HG03025 (cell line): Measurements from ENCODE around the gene C1QTNF7.

Experiments used
- ATAC-seq: cut with Tn5 transposase; IDR thresholded peaks from one replicate; pipeline ENCODE4 v1.9.1; 2021; ENCODE audit warnings: mild to moderate bottlenecking, moderate library complexity; ENCODE audit not compliant: unreplicated experiment, low FRiP score

Gene C1QTNF7

DNA sequence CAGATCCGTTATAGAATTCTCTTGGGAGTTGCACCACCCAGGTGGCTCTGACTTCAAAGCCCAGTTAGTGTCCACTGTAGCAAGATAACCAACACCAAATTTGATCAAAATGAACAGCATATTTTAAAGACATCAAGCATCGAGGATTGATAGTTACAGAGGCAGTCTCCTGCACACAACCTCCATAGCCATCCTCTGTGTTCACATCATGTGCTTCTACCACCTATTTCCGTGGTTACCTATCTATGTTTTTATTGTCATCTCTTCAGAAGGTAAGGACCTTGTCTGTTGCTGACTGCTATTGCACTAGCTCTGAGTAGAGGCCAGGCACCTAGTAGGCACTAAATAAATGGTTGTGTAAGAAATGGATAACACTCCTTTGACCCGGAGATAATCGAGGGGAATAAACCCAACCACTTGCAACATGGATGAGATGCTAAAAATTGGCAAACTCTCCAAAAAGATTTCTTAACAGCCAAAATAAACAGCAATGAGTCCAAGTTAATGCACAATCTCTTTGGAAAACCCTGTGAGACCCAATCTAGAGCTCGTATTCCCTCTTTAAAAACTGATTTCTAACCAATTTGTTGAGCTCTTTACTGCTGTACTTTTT, 14.7 kb upstream of the C1QTNF7 start:
- ATAC-seq = no peak

GRCh38 chr4:15413623-15414019, 14.2 kb upstream of the C1QTNF7 start:
- no peak for ATAC-seq

- no peak for ATAC-seq
Measured at GRCh38 chr4:15414551-15415091, 13.2 kb upstream of the C1QTNF7 start.

GRCh38 chr4:15416357-15417232, 11.2 kb upstream of the C1QTNF7 start:
- no peak for ATAC-seq

DNA sequence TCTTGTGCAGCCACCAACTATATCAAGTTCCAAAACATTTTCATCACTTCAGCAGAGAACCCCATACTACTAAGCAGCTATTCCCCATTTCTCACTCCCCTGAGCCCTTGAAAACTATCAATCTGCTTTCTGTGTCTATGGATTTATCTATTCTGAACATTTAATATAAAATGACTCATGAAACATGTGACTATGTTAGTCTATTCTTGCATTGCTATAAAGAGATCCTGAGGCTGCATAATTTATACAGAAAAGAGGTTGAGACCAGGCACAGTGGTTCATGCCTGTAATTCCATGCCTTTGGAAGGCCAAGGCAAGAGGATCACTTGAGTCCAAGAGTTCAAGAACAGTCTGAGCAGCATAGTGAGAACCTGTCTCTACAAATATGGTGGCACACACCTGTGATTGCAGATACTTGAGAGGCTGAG, 10.6 kb upstream of the C1QTNF7 start:
- no peak for ATAC-seq

GRCh38 chr4:15418956-15419355, 8.9 kb upstream of the C1QTNF7 start:
- ATAC-seq = no peak

DNA sequence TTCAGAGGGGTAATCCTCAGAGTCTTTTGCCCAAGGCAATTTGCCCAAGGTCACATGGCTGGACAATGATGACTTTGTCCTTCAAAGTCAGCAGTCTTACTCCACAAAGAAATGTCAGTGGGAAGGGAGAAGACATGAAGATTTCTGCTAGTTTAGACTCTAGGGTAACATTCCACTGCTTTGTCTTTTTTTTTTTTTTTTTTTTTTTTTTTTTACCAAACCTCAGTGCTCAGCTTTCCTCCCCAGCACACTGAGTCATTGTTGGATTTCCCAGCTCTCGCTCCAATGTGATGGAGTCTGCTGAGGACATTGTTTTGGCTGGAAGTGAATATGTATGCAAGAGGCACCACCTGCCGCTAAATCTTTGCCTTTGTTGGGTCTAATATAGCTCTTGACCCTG, 7.2 kb upstream of the C1QTNF7 start:
- no peak for ATAC-seq

DNA sequence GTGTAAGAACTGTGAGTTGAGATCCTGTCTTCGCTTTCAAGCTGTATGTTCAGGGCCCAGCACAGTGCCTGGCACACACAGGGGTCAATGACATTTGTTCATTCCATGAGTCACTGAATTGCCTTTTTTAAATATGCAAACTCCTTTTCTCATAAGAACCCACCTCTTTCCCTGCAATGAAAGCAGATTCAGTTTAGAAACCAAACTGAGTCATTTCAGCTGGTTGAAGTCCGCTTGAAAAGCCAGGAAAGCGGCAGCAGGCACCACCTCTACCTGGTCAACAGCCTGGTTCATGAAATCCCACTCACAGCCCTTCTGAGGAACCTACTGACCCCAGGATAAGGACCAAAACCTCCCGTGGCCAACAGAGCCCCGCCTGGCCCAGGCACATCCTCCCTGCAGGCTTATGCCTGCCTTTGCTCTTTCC, 4.5 kb upstream of the C1QTNF7 start:
- no peak for ATAC-seq

GRCh38 chr4:15425520-15425919, 2.3 kb upstream of the C1QTNF7 start:
- ATAC-seq = no peak

- ATAC-seq = no peak
Measured at GRCh38 chr4:15427161-15427560, 672 bp upstream of the C1QTNF7 start.

GRCh38 chr4:15428611-15429010, 778 bp downstream of the C1QTNF7 start:
- ATAC-seq = no peak

DNA sequence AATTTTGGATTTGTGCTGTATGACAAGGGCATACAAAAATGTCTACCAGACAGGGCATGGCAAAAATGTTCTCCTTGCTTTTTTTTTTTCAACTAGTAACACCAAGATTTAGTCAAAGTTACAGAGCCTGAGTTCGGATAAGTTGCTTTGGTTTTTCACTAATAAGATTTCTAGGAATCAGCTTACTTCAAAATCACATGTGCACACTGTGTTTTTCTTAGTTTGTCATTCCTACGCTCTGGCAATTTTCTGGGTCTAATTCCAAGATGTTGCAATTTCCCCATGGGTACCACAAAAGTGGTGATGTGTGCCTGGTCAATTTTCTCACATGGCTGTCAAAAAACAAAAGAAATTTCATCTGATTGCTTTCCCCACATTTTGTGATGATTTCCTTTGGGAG, 6.3 kb downstream of the C1QTNF7 start:
- no peak for ATAC-seq

DNA sequence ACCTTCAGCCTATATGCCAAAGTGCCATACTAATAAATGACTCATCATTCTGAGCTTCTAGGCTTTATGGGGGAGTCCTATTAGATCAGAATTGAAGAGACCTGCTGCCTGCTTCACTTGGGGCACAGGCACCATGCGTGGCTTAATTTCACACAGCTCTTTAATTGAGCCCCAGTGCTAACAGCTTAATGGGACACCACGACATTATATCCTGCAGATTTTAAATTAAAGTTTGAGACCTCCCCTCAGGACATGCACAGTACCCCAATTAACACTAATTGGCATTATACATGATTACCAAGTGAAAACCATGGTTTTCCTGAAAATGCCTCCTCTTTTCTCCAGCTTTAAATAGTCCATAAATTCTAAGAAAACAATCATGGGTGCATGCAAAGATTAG, 6.8 kb downstream of the C1QTNF7 start:
- no peak for ATAC-seq

DNA sequence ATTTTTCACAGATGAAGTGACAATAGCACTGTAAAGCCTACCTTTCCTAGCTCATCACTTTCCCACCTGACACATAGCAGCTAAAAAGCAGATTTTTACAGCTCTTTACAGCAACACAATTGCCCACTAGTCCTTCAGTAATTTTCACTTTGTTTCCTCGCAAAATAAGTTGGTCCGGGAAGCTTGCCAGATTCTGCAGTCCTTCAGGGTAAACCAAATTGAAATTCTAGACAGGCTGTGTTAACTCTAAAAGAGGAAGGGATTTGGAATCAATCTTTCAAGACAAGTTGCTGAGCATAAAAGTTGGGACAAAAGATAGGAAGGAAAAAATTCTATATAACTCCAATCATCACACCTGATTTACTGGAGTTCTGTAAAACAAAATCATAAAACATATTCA, 8.7 kb downstream of the C1QTNF7 start:
- ATAC-seq = no peak

- no peak for ATAC-seq
Measured at GRCh38 chr4:15438939-15439524, 11.2 kb downstream of the C1QTNF7 start.

DNA sequence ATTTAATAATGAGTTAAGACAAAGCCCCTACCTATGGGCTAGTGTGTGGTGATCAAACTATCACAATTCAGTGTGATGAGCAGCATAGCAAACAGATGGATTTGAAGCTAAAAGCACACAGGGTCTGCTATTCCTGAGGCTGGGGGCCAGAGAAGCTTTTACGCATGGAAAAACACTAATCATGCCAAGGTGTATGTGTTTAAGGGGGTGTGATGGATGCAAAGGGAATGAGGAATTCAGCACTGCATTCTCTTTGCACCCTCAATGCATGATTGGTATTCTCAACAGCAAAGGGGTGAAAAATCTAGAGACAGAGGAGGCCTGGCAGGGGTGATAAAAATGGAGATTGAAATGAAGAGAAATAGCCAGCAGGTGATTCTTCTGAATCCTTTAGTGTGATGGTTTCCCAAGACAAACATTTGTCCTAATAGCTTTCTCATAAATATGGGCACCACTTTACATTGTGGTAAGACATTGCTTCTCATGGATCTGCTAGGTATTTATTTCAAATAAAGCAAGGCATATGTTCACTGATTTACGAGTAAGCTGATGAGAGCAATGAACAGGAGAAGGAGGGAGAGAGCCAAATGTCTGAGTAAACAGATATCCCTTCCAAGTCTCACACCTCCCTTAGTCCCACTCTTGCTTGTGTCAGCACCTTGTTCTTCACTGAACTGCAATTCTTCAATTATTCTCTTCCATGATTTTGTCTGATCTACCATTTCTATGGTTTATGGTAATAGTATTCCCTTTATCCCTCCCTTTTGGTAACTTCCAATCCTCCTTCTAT, 15.7 kb downstream of the C1QTNF7 start:
- ATAC-seq = no peak

GRCh38 chr4:15444276-15444675, 16.4 kb downstream of the C1QTNF7 start:
- ATAC-seq = no peak

DNA sequence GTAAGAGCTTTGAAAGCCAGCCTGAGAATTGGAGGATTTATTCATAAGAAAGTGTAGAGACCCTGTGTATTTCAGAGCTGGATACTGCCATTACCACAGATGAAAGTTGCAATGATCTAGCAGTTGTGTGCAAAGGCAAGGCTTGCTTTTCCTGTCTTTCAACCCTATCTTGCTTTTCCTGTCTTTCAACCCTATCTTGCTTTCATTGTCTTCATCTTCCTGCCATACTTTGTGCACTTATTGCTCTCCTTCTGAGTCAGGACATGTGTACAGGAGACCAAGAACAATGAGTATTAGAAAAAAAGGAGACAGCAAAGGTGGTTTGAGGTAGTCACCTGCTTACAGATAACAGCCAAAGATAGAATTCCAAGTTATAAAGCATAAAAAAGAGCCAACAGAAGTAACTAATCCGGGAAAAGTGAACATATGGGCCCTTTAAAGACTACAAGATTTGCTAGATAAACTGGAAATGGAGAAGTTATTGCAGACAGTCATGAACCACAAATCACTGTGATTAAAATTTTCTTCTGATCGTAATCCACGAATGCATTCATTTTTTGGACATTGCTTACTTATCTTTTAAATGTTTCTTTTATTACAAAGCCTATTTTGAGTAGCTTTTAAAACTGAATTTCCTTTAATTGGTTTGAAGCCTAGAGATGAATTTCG, 17.2 kb downstream of the C1QTNF7 start:
- no peak for ATAC-seq

DNA sequence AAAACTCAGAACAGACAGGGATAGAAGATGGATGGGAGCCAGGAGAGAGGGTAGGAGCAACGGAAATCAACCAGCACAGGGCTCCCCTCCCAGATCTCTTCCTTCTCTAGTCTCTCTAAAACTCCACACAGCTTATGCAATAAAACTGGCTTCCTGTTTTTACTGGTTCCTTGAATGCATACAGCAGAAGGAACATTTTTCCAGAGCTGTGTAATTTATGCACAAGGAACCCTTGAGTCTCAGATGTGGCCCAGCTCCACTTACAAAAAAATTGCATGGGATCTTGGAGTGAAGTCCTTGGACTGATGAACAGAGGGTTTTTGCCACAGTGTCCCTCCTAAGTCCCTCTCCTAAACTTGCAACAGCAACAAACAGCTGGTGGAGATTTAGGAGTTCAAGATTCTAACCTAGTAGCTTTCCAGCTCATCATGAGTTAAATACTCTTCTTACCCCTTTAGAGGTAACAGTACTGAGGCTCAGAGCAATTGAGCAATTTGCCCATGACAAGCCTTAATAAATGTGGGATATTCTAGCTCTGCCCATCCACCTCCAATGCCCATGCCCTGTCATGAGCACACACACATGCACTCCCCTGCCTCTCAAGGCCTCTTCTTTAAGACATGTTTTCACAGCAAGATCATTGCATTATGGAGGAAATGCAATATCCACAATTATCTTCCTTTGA, 23.5 kb downstream of the C1QTNF7 start:
- no peak for ATAC-seq
